SH-SY5Y (cell line): Measurements from ENCODE around the gene MID1IP1.

ENCODE experiments used
- GATA2 ChIP-seq: IDR thresholded peaks from 2 replicates; pipeline ENCODE4 v1.6.1; 2011; ENCODE audit warnings: mild to moderate bottlenecking, low read depth, low read length
- GATA3 ChIP-seq: IDR thresholded peaks from 2 replicates; pipeline ENCODE4 v1.6.1; 2011; ENCODE audit warnings: low read depth, mild to moderate bottlenecking, low read length, moderate library complexity

DNA sequence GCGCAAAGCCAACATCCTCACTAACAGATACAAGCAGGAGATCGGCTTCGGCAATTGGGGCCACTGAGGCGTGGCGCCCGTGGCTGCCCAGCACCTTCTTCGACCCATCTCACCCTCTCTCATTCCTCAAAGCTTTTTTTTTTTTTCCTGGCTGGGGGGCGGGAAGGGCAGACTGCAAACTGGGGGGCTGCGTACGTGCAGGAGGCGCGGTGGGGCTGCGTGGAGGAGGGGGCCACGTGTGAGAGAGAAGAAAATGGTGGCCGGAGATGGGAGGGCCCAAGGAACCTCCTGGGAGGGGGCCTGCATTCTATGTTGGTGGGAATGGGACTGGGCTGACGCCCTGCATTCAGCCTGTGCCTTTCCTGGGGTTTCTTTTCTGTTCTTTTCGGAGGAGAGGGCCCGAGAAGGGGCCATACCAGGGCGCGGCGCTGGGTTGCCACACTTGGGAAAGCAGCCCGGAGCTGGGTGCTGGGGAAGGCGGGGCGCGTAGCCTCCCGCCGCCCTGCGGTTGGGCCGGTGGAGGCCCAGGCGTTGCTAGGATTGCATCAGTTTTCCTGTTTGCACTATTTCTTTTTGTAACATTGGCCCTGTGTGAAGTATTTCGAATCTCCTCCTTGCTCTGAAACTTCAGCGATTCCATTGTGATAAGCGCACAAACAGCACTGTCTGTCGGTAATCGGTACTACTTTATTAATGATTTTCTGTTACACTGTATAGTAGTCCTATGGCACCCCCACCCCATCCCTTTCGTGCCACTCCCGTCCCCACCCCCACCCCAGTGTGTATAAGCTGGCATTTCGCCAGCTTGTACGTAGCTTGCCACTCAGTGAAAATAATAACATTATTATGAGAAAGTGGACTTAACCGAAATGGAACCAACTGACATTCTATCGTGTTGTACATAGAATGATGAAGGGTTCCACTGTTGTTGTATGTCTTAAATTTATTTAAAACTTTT is 4.5 kb downstream of the MID1IP1 start:
- TF ChIP-seq GATA3 (no peak), GATA2 (no peak)
